K562 (cell line): ENCODE data around the gene USP48. TPM values are rescaled to one million over a fixed set of nuclear protein-coding genes. Genes with fewer than 3 reads are reported as not detected.

ENCODE experiments used
- ATAC-seq: fragments of 200-7000 bp; cut with Tn5 transposase; 3 replicates; pipeline ENCODE4 v1.9.1; 2020; ENCODE audit warnings: moderate library complexity
- BruUV-seq: library from RNA; stranded (reverse); fragments of 400-500 nt; replicated peaks from 2 replicates; lab custom pipeline; 2021; lab: Mats Ljungman, UMichigan
- CTCF ChIA-PET: fragments of 300-600 bp; formaldehyde crosslinking; extraction: SDS; loops from one replicate; lab custom pipeline; 2021; ENCODE audit warnings: low intra/inter-chr PET ratio; lab: Yijun Ruan, JAX
- POLR2A ChIA-PET: fragments of 300-600, 350-650 bp; sonication (Branson Sonifier 250); formaldehyde crosslinking; extraction: SDS; loops from one replicate; lab custom pipeline; 2021; ENCODE audit warnings: antibody characterized with exemption, inconsistent platforms; lab: Yijun Ruan, JAX
- DNase-seq, 4 experiments: peaks; one replicate each; pipeline versions ENCODE4 v3.0.0 to v3.0.0-alpha.2; 2011 to 2018; ENCODE audit warnings: low spot score in 3 of 4, mixed read lengths in 3 of 4; ENCODE audit errors: extremely low read depth in 1 of 4
- FAIRE-seq: peaks from 2 replicates; lab custom pipeline; 2011; peaks lifted over from hg19 to GRCh38; lab: Jason Lieb, UNC
- H2AFZ ChIP-seq: 2 replicates; pipeline ENCODE4 v1.6.0; 2011; ENCODE audit warnings: low read depth, low read length, control low read depth, inconsistent platforms
- H3K27ac ChIP-seq: fragments of 200-600 bp; 3 replicates; pipeline ENCODE4 v1.8.0; 2011; ENCODE audit warnings: low read depth, mild to moderate bottlenecking, control low read depth, inconsistent platforms, low read length, moderate library complexity, mixed read lengths; ENCODE audit errors: extremely low read depth
- H3K27me3 ChIP-seq, 2 experiments: fragments of 300-600 bp in 1 of 2; 2 replicates in 1 of 2; 3 replicates in 1 of 2; pipeline versions ENCODE4 v1.6.0 to v1.8.0; 2011; ENCODE audit warnings: inconsistent platforms in 2 of 2, low read length in 2 of 2, mild to moderate bottlenecking in 1 of 2, mixed read lengths in 1 of 2, moderate library complexity in 1 of 2; ENCODE audit not compliant: control insufficient read depth in 2 of 2, insufficient read depth in 2 of 2
- H3K36me3 ChIP-seq: fragments of 300-600 bp; 3 replicates; pipeline ENCODE4 v1.8.0; 2011; ENCODE audit warnings: mild to moderate bottlenecking, low read length, inconsistent platforms; ENCODE audit not compliant: control insufficient read depth, insufficient read depth
- H3K4me1 ChIP-seq, 2 experiments: fragments of 200-600 bp in 1 of 2; replicated peaks in 1 of 2; 2 replicates in 1 of 2; 3 replicates in 1 of 2; pipeline versions ENCODE4 v1.5.1 to v1.8.0; 2011; ENCODE audit warnings: inconsistent platforms in 2 of 2, low read length in 2 of 2, mild to moderate bottlenecking in 1 of 2, mixed read lengths in 1 of 2, moderate library complexity in 1 of 2; ENCODE audit not compliant: control insufficient read depth in 2 of 2, insufficient read depth in 2 of 2
- H3K4me2 ChIP-seq: 2 replicates; pipeline ENCODE4 v1.6.1; 2011; ENCODE audit warnings: low read length, control low read depth, inconsistent platforms, mixed read lengths; ENCODE audit not compliant: insufficient read depth
- H3K4me3 ChIP-seq: fragments of 200-600 bp; sonication (generic), shearing (Covaris generic); 2 replicates; pipeline ENCODE4 v1.5.1; 2016; ENCODE audit warnings: control low read depth, inconsistent platforms
- H3K79me2 ChIP-seq: fragments of 200-600 bp; 3 replicates; pipeline ENCODE4 v1.8.0; 2011; ENCODE audit warnings: low read length, inconsistent platforms; ENCODE audit not compliant: control insufficient read depth, insufficient read depth
- H3K9ac ChIP-seq, 2 experiments: 2 replicates each; pipeline versions ENCODE4 v1.6.0 to v1.6.1; 2011; ENCODE audit warnings: low read depth in 2 of 2, low read length in 2 of 2, control low read depth in 1 of 2, inconsistent platforms in 1 of 2, mild to moderate bottlenecking in 1 of 2, mixed read lengths in 1 of 2; ENCODE audit not compliant: insufficient read depth in 1 of 2
- H3K9me1 ChIP-seq: one replicate; pipeline ENCODE4 v1.6.0; 2011; ENCODE audit warnings: inconsistent platforms, mild to moderate bottlenecking, low read length, moderate library complexity; ENCODE audit not compliant: control insufficient read depth, insufficient read depth
- H3K9me3 ChIP-seq: replicated peaks from 2 replicates; pipeline ENCODE4 v1.5.1; 2011; ENCODE audit warnings: low read depth, low read length, inconsistent platforms; ENCODE audit not compliant: control insufficient read depth, insufficient read depth
- H4K20me1 ChIP-seq: replicated peaks from 2 replicates; pipeline ENCODE4 v1.6.1; 2011; ENCODE audit warnings: low read length, inconsistent platforms, mixed read lengths; ENCODE audit not compliant: control insufficient read depth, insufficient read depth
- GABPB2 ChIP-seq: fragments of 250-450 bp; sonication (Bioruptor Pico); conservative IDR thresholded peaks from 2 replicates; pipeline ENCODE4 v1.5.1; 2021; ENCODE audit warnings: mild to moderate bottlenecking
- MCM2 ChIP-seq: fragments of 450-650 bp; IDR thresholded peaks from 2 replicates; pipeline ENCODE4 v1.6.1; 2017; ENCODE audit warnings: low read depth, mild to moderate bottlenecking
- POLR2AphosphoS5 ChIP-seq: IDR thresholded peaks from 2 replicates; pipeline ENCODE4 v1.6.1; 2011; ENCODE audit warnings: mild to moderate bottlenecking, low read depth, low read length, moderate library complexity; ENCODE audit not compliant: control insufficient read depth, insufficient read depth
- SMARCB1 ChIP-seq: IDR thresholded peaks from 2 replicates; pipeline ENCODE4 v1.6.1; 2011; ENCODE audit warnings: improper control_type of control experiment, low read depth; ENCODE audit not compliant: insufficient read length
- ZNF134 ChIP-seq: fragments of 250-450 bp; sonication (Bioruptor Pico); conservative IDR thresholded peaks from 2 replicates; pipeline ENCODE4 v1.4.0; 2020
- ZNF41 ChIP-seq: fragments of 250-450 bp; sonication (Bioruptor Pico); conservative IDR thresholded peaks from 2 replicates; pipeline ENCODE4 v1.4.0; 2020; ENCODE audit warnings: mild to moderate bottlenecking
- ZNF518B ChIP-seq: fragments of 250-450 bp; sonication (Bioruptor Pico); IDR thresholded peaks from 2 replicates; pipeline ENCODE4 v1.5.0; 2021; ENCODE audit warnings: mild to moderate bottlenecking, moderate library complexity
- WGBS: fragments of 100-300 bp; shearing (Covaris generic); methylation state at CpG from one replicate; pipeline ENCODE4 v1.1.6; 2016; ENCODE audit warnings: low coverage, mixed read lengths; ENCODE audit not compliant: insufficient coverage; ENCODE audit errors: missing lambda C conversion rate; 5-methylcytosine and 5-hydroxymethylcytosine counted together
- in situ Hi-C: fragments of 300-500 bp; cut with MboI; formaldehyde crosslinking; loops from 4 replicates; pipeline ENCODE4 v1.15.0; 2018; ENCODE audit warnings: inconsistent platforms, mixed read lengths
- intact Hi-C: fragments of 100-400 bp; cut with micrococcal nuclease; formaldehyde crosslinking; loops from 2 replicates; pipeline ENCODE4 v1.14.2; 2022
- polyA plus RNA-seq, 8 experiments: library from polyadenylated mRNA; depleted of rRNA in 4 of 8; stranded (reverse) in 5 of 8; unstranded in 3 of 8; fragments of >200 nt; fragmentation: Nextera tagmentation in 2 of 8; fragmentation: Illumina TruSeq in 1 of 8; extraction: Ambion mirVana in 2 of 8; extraction: Trizol in 1 of 8; gene quantifications; 2 replicates each; pipeline versions ENCODE4 v1.2.1 to v1.2.3, GENCODE V29; 2011 to 2014; ENCODE audit warnings: inconsistent platforms in 1 of 8, missing spikeins in 1 of 8
- total RNA-seq, 7 experiments: library from RNA; depleted of rRNA in 6 of 7; stranded (reverse); fragments of >200 nt in 6 of 7; fragmentation: Illumina TruSeq in 2 of 7; extraction: Trizol in 2 of 7; gene quantifications; 2 replicates each; pipeline versions ENCODE4 v1.2.1 to v1.2.3, GENCODE V29; 2011 to 2021; ENCODE audit warnings: low replicate concordance in 1 of 7

The USP48 gene
- total and polyA plus RNA-seq, 9 of the 15 experiments (the other 6 are each of a cell fraction or from before 2014, with no cell fraction given), result 23.3 to 123 (median 106) TPM

GRCh38 chr1:21799730-21800129 lies 16.8 kb upstream of the USP48 start:
- TF ChIP-seq ZNF518B (CRISPR knock-in tag), result no peak
- TF ChIP-seq GABPB2 (CRISPR knock-in tag), result no peak
- TF ChIP-seq POLR2AphosphoS5, result no peak
- TF ChIP-seq ZNF41, result no peak
- TF ChIP-seq MCM2, result no peak
- TF ChIP-seq ZNF134, result no peak
- TF ChIP-seq SMARCB1, result no peak
- Histone ChIP-seq H3K27ac (no peak overlapping the region), H3K36me3 (no peaks in the 10 kb centered on the region), H3K4me3 (no peak overlapping the region), H3K27me3 (no peaks in the 10 kb centered on the region), H4K20me1 (no peaks in the 10 kb centered on the region), H2AFZ (no peak overlapping the region), H3K79me2 (no peaks in the 10 kb centered on the region), H3K9me1 (no peaks in the 10 kb centered on the region), H3K9ac (peak overlapping the region in 1 of 2 experiments; percentile 0; a peak in 1 of 4 replicates), H3K4me2 (no peak overlapping the region), H3K4me1 (peaks cover under 1 to 2% of the 10 kb centered on the region in 2 experiments; a peak in 3 of 5 replicates), H3K9me3 (peaks cover 6% of the 10 kb centered on the region)
- ATAC-seq (no peak; the same call in 2 of the 3 replicates), DNase-seq (no peak), FAIRE-seq (no peak)
- intact Hi-C loops, result no loop called here
- BruUV-seq, result no TSS peak
- ChIA-PET POLR2A (interaction anchor here (0.8 to 4.1 kb wide), 4 partner anchors 8 to 16 kb away, joined by 3 to 18 read pairs (median 4); no protein-coding TSS in a partner anchor), CTCF (no interaction called here)
- 70% methylated on average over 4 of the region's 5 CpGs for WGBS
- in situ Hi-C loops, result no loop called here
